GM06990 (cell line): ENCODE results near the gene GABRB1.

Source experiments
- DNase-seq: peaks from one replicate; pipeline ENCODE4 v3.0.0-alpha.2; 2011; ENCODE audit not compliant: insufficient read length; ENCODE audit errors: extremely low read depth
- H3K27me3 ChIP-seq: replicated peaks from 2 replicates; pipeline ENCODE4 v1.6.0; 2011; ENCODE audit warnings: low read length; ENCODE audit not compliant: control insufficient read depth, insufficient read depth
- H3K36me3 ChIP-seq: 2 replicates; pipeline ENCODE4 v1.5.1; 2011; ENCODE audit warnings: low read length; ENCODE audit not compliant: control insufficient read depth, insufficient read depth
- H3K4me3 ChIP-seq: replicated peaks from 2 replicates; pipeline ENCODE4 v1.5.1; 2011; ENCODE audit warnings: low read depth, mild to moderate bottlenecking, control low read depth, low read length
- CTCF ChIP-seq: IDR thresholded peaks from 2 replicates; pipeline ENCODE4 v1.5.1; 2011; ENCODE audit warnings: low read length, control low read depth, mild to moderate bottlenecking, inconsistent platforms; ENCODE audit not compliant: insufficient read depth, poor library complexity, severe bottlenecking

Gene GABRB1

GRCh38 chr4:47217884-47218283, 186.5 kb downstream of the GABRB1 start:
- H3K4me3 ChIP-seq = no peak overlapping the region
- DNase-seq = no peak

GRCh38 chr4:47218631-47219030, 187.3 kb downstream of the GABRB1 start:
- Histone ChIP-seq H3K27me3 (no peaks in the 10 kb centered on the region), H3K36me3 (no peaks in the 10 kb centered on the region), H3K4me3 (no peak overlapping the region)
- TF ChIP-seq CTCF = no peak
- no peak for DNase-seq

More at GRCh38 chr4:47217884-47218283, 186.5 kb downstream of the GABRB1 start:
- no peaks in the 10 kb centered on the region for H3K27me3 ChIP-seq
- H3K36me3 ChIP-seq = no peaks in the 10 kb centered on the region
- TF ChIP-seq CTCF = no peak

- Histone ChIP-seq H3K4me3 (no peak overlapping the region), H3K36me3 (no peaks in the 10 kb centered on the region), H3K27me3 (no peaks in the 10 kb centered on the region)
- DNase-seq = no peak
- no peak for TF ChIP-seq CTCF
Measured at GRCh38 chr4:47219586-47219985, 188.2 kb downstream of the GABRB1 start.

- Histone ChIP-seq H3K36me3 (no peaks in the 10 kb centered on the region), H3K27me3 (no peaks in the 10 kb centered on the region), H3K4me3 (no peak overlapping the region)
- DNase-seq = no peak
- no peak for TF ChIP-seq CTCF
Measured at GRCh38 chr4:47221721-47222120, 190.4 kb downstream of the GABRB1 start.

GRCh38 chr4:47222276-47222675, 190.9 kb downstream of the GABRB1 start:
- no peak overlapping the region for H3K4me3 ChIP-seq
- no peaks in the 10 kb centered on the region for H3K27me3 ChIP-seq
- TF ChIP-seq CTCF = no peak
- no peak for DNase-seq
- no peaks in the 10 kb centered on the region for H3K36me3 ChIP-seq

- DNase-seq = no peak
- Histone ChIP-seq H3K27me3 (no peaks in the 10 kb centered on the region; the same call in 1 of the 2 replicates), H3K4me3 (no peak overlapping the region), H3K36me3 (no peaks in the 10 kb centered on the region)
- TF ChIP-seq CTCF = no peak
Measured at GRCh38 chr4:47224361-47224760, 193.0 kb downstream of the GABRB1 start.
